ENCODE data around the gene TRPM4. TPM values are rescaled to one million over a fixed set of nuclear protein-coding genes. Genes with fewer than 3 reads are reported as not detected.

TRPM4 gene
- total RNA-seq, 1 donor from 2014 or later: 31.5 TPM

- Histone ChIP-seq H3K27ac (replicated peaks) (no peak overlapping the region), H3K36me3 (peaks cover 6% of the 10 kb centered on the region), H3K4me1 (no peaks in the 10 kb centered on the region), H3K9me3 (replicated peaks) (no peaks in the 10 kb centered on the region), H3K4me3 (no peak overlapping the region), H3K27me3 (ENCODE audit: low read depth) (no peaks in the 10 kb centered on the region)
- DNase-seq: no peak
- TF ChIP-seq, protein P1, sequence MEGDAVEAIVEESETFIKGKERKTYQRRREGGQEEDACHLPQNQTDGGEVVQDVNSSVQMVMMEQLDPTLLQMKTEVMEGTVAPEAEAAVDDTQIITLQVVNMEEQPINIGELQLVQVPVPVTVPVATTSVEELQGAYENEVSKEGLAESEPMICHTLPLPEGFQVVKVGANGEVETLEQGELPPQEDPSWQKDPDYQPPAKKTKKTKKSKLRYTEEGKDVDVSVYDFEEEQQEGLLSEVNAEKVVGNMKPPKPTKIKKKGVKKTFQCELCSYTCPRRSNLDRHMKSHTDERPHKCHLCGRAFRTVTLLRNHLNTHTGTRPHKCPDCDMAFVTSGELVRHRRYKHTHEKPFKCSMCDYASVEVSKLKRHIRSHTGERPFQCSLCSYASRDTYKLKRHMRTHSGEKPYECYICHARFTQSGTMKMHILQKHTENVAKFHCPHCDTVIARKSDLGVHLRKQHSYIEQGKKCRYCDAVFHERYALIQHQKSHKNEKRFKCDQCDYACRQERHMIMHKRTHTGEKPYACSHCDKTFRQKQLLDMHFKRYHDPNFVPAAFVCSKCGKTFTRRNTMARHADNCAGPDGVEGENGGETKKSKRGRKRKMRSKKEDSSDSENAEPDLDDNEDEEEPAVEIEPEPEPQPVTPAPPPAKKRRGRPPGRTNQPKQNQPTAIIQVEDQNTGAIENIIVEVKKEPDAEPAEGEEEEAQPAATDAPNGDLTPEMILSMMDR (IDR thresholded peaks at IDR 0.05; ENCODE audit: borderline replicate concordance): no peak
- intact Hi-C loops (cut with micrococcal nuclease): no loop called here
Observed at GRCh38 chr19:49243129-49243528, 85.5 kb downstream of the TRPM4 start.

DNA sequence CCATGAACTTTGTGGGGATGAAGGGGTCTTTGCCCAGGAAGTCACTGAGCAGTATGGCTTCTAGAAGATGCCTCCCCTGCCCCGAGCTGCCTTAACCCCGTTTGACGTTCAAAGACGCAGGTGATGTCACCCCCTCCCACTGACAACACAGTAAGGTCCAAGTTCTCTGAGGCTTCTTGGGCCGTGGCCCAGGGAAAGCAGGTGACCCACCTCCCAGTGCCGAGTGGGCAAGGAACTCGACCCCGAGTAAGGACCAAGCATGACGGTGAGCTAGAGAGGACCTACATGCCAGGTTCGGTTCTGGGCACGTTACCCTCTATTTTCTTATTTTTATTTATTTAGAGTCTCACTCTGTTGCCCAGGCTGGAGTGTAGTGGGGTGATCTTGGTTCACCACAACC, 86.1 kb downstream of the TRPM4 start:
- no peak for DNase-seq
- Histone ChIP-seq H3K27ac (replicated peaks) (no peak overlapping the region), H3K9me3 (replicated peaks) (no peaks in the 10 kb centered on the region), H3K4me3 (no peak overlapping the region), H3K36me3 (peaks cover 6% of the 10 kb centered on the region), H3K27me3 (ENCODE audit: low read depth) (no peaks in the 10 kb centered on the region), H3K4me1 (no peaks in the 10 kb centered on the region)
- TF ChIP-seq, protein P1 (IDR thresholded peaks at IDR 0.05; ENCODE audit: borderline replicate concordance): no peak
- intact Hi-C loops (cut with micrococcal nuclease): no loop called here

- TF ChIP-seq, protein P1 (IDR thresholded peaks at IDR 0.05; ENCODE audit: borderline replicate concordance): no peak
- intact Hi-C loops (cut with micrococcal nuclease): no loop called here
- Histone ChIP-seq H3K27ac (replicated peaks) (no peak overlapping the region), H3K9me3 (replicated peaks) (no peaks in the 10 kb centered on the region), H3K27me3 (ENCODE audit: low read depth) (no peaks in the 10 kb centered on the region), H3K4me3 (no peak overlapping the region), H3K36me3 (peaks cover 6% of the 10 kb centered on the region), H3K4me1 (no peaks in the 10 kb centered on the region)
- no peak for DNase-seq
Observed at GRCh38 chr19:49244256-49244655, 86.7 kb downstream of the TRPM4 start.

- no peaks in the 10 kb centered on the region for H3K9me3 ChIP-seq (replicated peaks)
- H3K4me1 ChIP-seq: no peaks in the 10 kb centered on the region
- TF ChIP-seq, protein P1 (IDR thresholded peaks at IDR 0.05; ENCODE audit: borderline replicate concordance): no peak
- H3K4me3 ChIP-seq: no peak overlapping the region
- intact Hi-C loops (cut with micrococcal nuclease): no loop called here
- H3K36me3 ChIP-seq: peaks cover 6% of the 10 kb centered on the region
- no peak overlapping the region for H3K27ac ChIP-seq (replicated peaks)
- DNase-seq: no peak
- no peaks in the 10 kb centered on the region for H3K27me3 ChIP-seq (ENCODE audit: low read depth)
Observed at GRCh38 chr19:49247676-49248075, 90.1 kb downstream of the TRPM4 start.

- no peak for DNase-seq
- H3K4me1 ChIP-seq: no peaks in the 10 kb centered on the region
- TF ChIP-seq, protein P1 (IDR thresholded peaks at IDR 0.05; ENCODE audit: borderline replicate concordance): no peak
- no peaks in the 10 kb centered on the region for H3K9me3 ChIP-seq (replicated peaks)
- no peak overlapping the region for H3K4me3 ChIP-seq
- no peak overlapping the region for H3K27ac ChIP-seq (replicated peaks)
- H3K27me3 ChIP-seq (ENCODE audit: low read depth): no peaks in the 10 kb centered on the region
- H3K36me3 ChIP-seq: no peaks in the 10 kb centered on the region
- intact Hi-C loops (cut with micrococcal nuclease): no loop called here
Observed at GRCh38 chr19:49249933-49250332, 92.3 kb downstream of the TRPM4 start.

DNA sequence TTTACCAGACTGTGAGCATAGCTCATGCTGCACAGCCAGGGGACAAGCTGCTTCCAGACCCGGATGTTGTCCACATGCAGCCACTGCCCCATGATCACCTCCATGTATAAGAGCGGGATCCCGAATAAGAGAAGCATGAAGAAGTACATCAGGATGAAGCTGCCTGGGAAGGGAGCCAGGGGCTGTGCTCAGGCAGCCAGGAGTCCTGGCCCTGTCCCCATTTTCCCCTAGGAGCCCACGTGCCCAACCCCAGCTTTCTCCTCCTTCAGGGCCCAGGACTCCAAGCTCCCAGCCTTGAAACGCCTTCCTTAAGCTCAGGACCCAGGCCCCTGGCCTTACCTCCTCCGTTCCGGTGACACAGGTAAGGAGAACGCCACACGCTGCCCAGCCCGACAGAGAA, 98.1 kb downstream of the TRPM4 start:
- TF ChIP-seq, protein P1 (IDR thresholded peaks at IDR 0.05; ENCODE audit: borderline replicate concordance): no peak
- H3K9me3 ChIP-seq (replicated peaks): peaks cover 24% of the 10 kb centered on the region
- H3K4me3 ChIP-seq: no peak overlapping the region
- peak; percentile 21 for DNase-seq
- H3K36me3 ChIP-seq: no peaks in the 10 kb centered on the region
- no peaks in the 10 kb centered on the region for H3K4me1 ChIP-seq
- H3K27me3 ChIP-seq (ENCODE audit: low read depth): no peaks in the 10 kb centered on the region
- H3K27ac ChIP-seq (replicated peaks): no peak overlapping the region
- intact Hi-C loops (cut with micrococcal nuclease): no loop called here

Measured in left ventricle myocardium inferior (tissue), 1 donor.